OCI-LY7 (cell line): ENCODE results near the gene IQCK. TPM values are rescaled to one million over a fixed set of nuclear protein-coding genes. Genes with fewer than 3 reads are reported as not detected.

Experiments
- BruUV-seq: library from RNA; stranded (reverse); fragments of 400-500 nt; replicated peaks from 2 replicates; lab custom pipeline; 2021; lab: Mats Ljungman, UMichigan
- CTCF ChIA-PET: fragments of 300-600 bp; sonication (Branson Sonifier 250); formaldehyde crosslinking; loops from one replicate; lab custom pipeline; 2022; ENCODE audit warnings: antibody characterized with exemption; ENCODE audit not compliant: unreplicated experiment; lab: Charles Lee
- POLR2A ChIA-PET: fragments of 300-600 bp; sonication (Branson Sonifier 250); formaldehyde crosslinking; loops from one replicate; lab custom pipeline; 2022; ENCODE audit warnings: antibody characterized with exemption; lab: Charles Lee
- DNase-seq: peaks from one replicate; pipeline ENCODE4 v3.0.0-alpha.2; 2015; ENCODE audit warnings: low spot score
- H2AFZ ChIP-seq: fragments of 200-600 bp; sonication (generic), shearing (Covaris generic); 2 replicates; pipeline ENCODE4 v1.6.1; 2014; ENCODE audit warnings: mild to moderate bottlenecking, antibody characterized with exemption, low read length, moderate library complexity
- H3K27ac ChIP-seq: fragments of 200-600 bp; sonication (generic); 2 replicates; pipeline ENCODE4 v1.5.1; 2014; ENCODE audit warnings: mixed run types, low read depth, mild to moderate bottlenecking, moderate library complexity, low read length, inconsistent platforms; ENCODE audit not compliant: poor library complexity, severe bottlenecking
- H3K36me3 ChIP-seq: fragments of 200-600 bp; sonication (generic); 2 replicates; pipeline ENCODE4 v1.6.1; 2014; ENCODE audit warnings: mild to moderate bottlenecking, antibody characterized with exemption, low read length, moderate library complexity, mixed read lengths; ENCODE audit not compliant: insufficient read depth
- H3K4me1 ChIP-seq: fragments of 200-600 bp; sonication (generic); 2 replicates; pipeline ENCODE4 v1.5.1; 2014; ENCODE audit warnings: mild to moderate bottlenecking, low read length; ENCODE audit not compliant: insufficient read depth, poor library complexity, severe bottlenecking
- H3K4me2 ChIP-seq: fragments of 200-600 bp; sonication (generic); 2 replicates; pipeline ENCODE4 v1.6.1; 2014; ENCODE audit warnings: mild to moderate bottlenecking, low read length
- H3K4me3 ChIP-seq: fragments of 200-600 bp; sonication (generic); 2 replicates; pipeline ENCODE4 v1.5.1; 2014; ENCODE audit warnings: mild to moderate bottlenecking, low read depth, low read length; ENCODE audit not compliant: poor library complexity, severe bottlenecking
- H3K79me2 ChIP-seq: fragments of 200-600 bp; sonication (generic); 2 replicates; pipeline ENCODE4 v1.6.1; 2016; ENCODE audit warnings: low read depth, mild to moderate bottlenecking, low read length, moderate library complexity, mixed read lengths; ENCODE audit not compliant: insufficient read depth
- H3K9me2 ChIP-seq: fragments of 200-600 bp; sonication (generic); 2 replicates; pipeline ENCODE4 v1.6.1; 2016; ENCODE audit warnings: mild to moderate bottlenecking, low read length, mixed read lengths; ENCODE audit not compliant: insufficient read depth
- H3K9me3 ChIP-seq: fragments of 200-600 bp; sonication (generic); 2 replicates; pipeline ENCODE4 v1.6.1; 2014; ENCODE audit warnings: mild to moderate bottlenecking, mixed run types, low read length, mixed read lengths
- H4K20me1 ChIP-seq: fragments of 200-600 bp; sonication (generic); 2 replicates; pipeline ENCODE4 v1.6.1; 2014; ENCODE audit warnings: mild to moderate bottlenecking, antibody characterized with exemption, low read length, moderate library complexity, mixed read lengths; ENCODE audit not compliant: insufficient read depth
- CTCF ChIP-seq: fragments of 200-600 bp; sonication (generic); conservative IDR thresholded peaks from 2 replicates; pipeline ENCODE4 v1.5.1; 2014; ENCODE audit warnings: mild to moderate bottlenecking, antibody characterized with exemption, low read length, moderate library complexity, mixed read lengths
- EZH2phosphoT487 ChIP-seq: fragments of 200-600 bp; sonication (generic); IDR thresholded peaks from 2 replicates; pipeline ENCODE4 v1.6.1; 2018; ENCODE audit warnings: low read depth, borderline replicate concordance, mild to moderate bottlenecking, mixed run types, antibody characterized with exemption, low read length, moderate library complexity, mixed read lengths
- intact Hi-C: fragments of 100-400 bp; cut with micrococcal nuclease; formaldehyde crosslinking; loops from one replicate; pipeline ENCODE4 v1.10.0; 2022; ENCODE audit not compliant: unreplicated experiment
- total RNA-seq, 2 experiments: library from RNA; depleted of rRNA in 1 of 2; stranded (reverse); fragments of >200 nt in 1 of 2; shearing (Covaris generic) in 1 of 2; gene quantifications; 2 replicates each; pipeline ENCODE4 v1.2.3, GENCODE V29; 2014 to 2022

IQCK gene
- total RNA-seq, 2 experiments from 2014 or later, result 2.2 to 4.3 TPM

- CTCF ChIA-PET, result interaction anchor here (0.6 to 0.9 kb wide), 2 partner anchors 284 to 303 kb away, joined by 3 to 5 read pairs; no protein-coding TSS in a partner anchor
- Histone ChIP-seq H3K79me2 (no peaks in the 10 kb centered on the region), H3K27ac (no peak overlapping the region), H3K4me1 (no peaks in the 10 kb centered on the region), H3K4me3 (no peak overlapping the region), H3K4me2 (peak overlapping the region; percentile 34; the same call in 1 of the 2 replicates), H2AFZ (peak overlapping the region; percentile 97), H3K9me3 (no peaks in the 10 kb centered on the region), H3K36me3 (no peaks in the 10 kb centered on the region), H3K9me2 (no peaks in the 10 kb centered on the region), H4K20me1 (no peaks in the 10 kb centered on the region)
- no TSS peak for BruUV-seq
- intact Hi-C loops, result loop anchor here (1.0 kb wide), 2 partner anchors 285 to 327 kb away; no protein-coding TSS in a partner anchor
- DNase-seq, result peak; percentile 74
- POLR2A ChIA-PET, result interaction anchor here (0.7 kb wide), 1 partner anchor 330 kb away, joined by 4 read pairs; no protein-coding TSS in a partner anchor
- TF ChIP-seq CTCF (peak; percentile 94), EZH2phosphoT487 (no peak)
These were observed 168.2 kb downstream of the IQCK start for GRCh38 chr16:19886073-19886941.

- Histone ChIP-seq H3K4me3 (no peak overlapping the region), H3K27ac (no peak overlapping the region), H4K20me1 (no peaks in the 10 kb centered on the region), H3K4me2 (no peak overlapping the region), H3K4me1 (no peaks in the 10 kb centered on the region), H3K36me3 (no peaks in the 10 kb centered on the region), H3K9me3 (no peaks in the 10 kb centered on the region), H3K9me2 (no peaks in the 10 kb centered on the region), H2AFZ (no peak overlapping the region), H3K79me2 (no peaks in the 10 kb centered on the region)
- TF ChIP-seq CTCF (no peak), EZH2phosphoT487 (no peak)
- no peak for DNase-seq
- ChIA-PET CTCF (no interaction called here), POLR2A (no interaction called here)
- intact Hi-C loops, result no loop called here
- no TSS peak for BruUV-seq
These were observed 170.8 kb downstream of the IQCK start for GRCh38 chr16:19888834-19889233.

- no peak overlapping the region for H2AFZ ChIP-seq
- no peaks in the 10 kb centered on the region for H3K79me2 ChIP-seq
- H3K36me3 ChIP-seq, result no peaks in the 10 kb centered on the region
- ChIA-PET CTCF (no interaction called here), POLR2A (no interaction called here)
- no peak overlapping the region for H3K4me3 ChIP-seq
- intact Hi-C loops, result no loop called here
- no peak overlapping the region for H3K4me2 ChIP-seq
- no peaks in the 10 kb centered on the region for H3K9me2 ChIP-seq
- H3K9me3 ChIP-seq, result no peaks in the 10 kb centered on the region
- no peaks in the 10 kb centered on the region for H4K20me1 ChIP-seq
- TF ChIP-seq EZH2phosphoT487, result no peak
- TF ChIP-seq CTCF, result no peak
- no TSS peak for BruUV-seq
- DNase-seq, result no peak
- H3K4me1 ChIP-seq, result no peaks in the 10 kb centered on the region
- H3K27ac ChIP-seq, result no peak overlapping the region
These were observed 172.8 kb downstream of the IQCK start for GRCh38 chr16:19890901-19891300.
